Measurements from ENCODE around the gene UFD1.

- no peak for TF ChIP-seq CTCF (conservative IDR thresholded peaks at IDR 0.05 in 1 of 2, IDR thresholded peaks at IDR 0.05 in 1 of 2; ENCODE audit: extremely low read depth in 1 of 2, insufficient read depth in 1 of 2, low read depth in 1 of 2, low read length in 2 of 2)
- no peak for TF ChIP-seq EZH2 (IDR thresholded peaks at IDR 0.05; ENCODE audit: borderline replicate concordance, low read length)
These were observed 72.6 kb downstream of the UFD1 start for GRCh38 chr22:19406281-19406811.
